IMR-90 (cell line): ENCODE measurements around the gene ABCA2. TPM values are rescaled to one million over a fixed set of nuclear protein-coding genes. Genes with fewer than 3 reads are reported as not detected.

ENCODE experiments used
- ATAC-seq: fragments of 200-7000 bp; cut with Tn5 transposase; 2 replicates; pipeline ENCODE4 v1.9.1; 2020; ENCODE audit warnings: low read depth, mild to moderate bottlenecking, moderate library complexity
- BruUV-seq: library from RNA; stranded (reverse); fragments of 400-500 nt; replicated peaks from 2 replicates; lab custom pipeline; 2021; lab: Mats Ljungman, UMichigan
- CTCF ChIA-PET: fragments of 300-600 bp; formaldehyde crosslinking; extraction: SDS; loops from one replicate; lab custom pipeline; 2021; ENCODE audit warnings: antibody characterized with exemption; lab: Yijun Ruan, JAX
- POLR2A ChIA-PET: fragments of 300-600 bp; sonication (Branson Sonifier 250); formaldehyde crosslinking; loops from one replicate; lab custom pipeline; 2022; ENCODE audit warnings: antibody characterized with exemption; ENCODE audit not compliant: unreplicated experiment; lab: Charles Lee
- DNase-seq: peaks from one replicate; pipeline ENCODE4 v3.0.0; 2013
- H2AFZ ChIP-seq: replicated peaks from 2 replicates; pipeline ENCODE3; 2013; ENCODE audit warnings: low read length, mild to moderate bottlenecking; ENCODE audit not compliant: poor library complexity
- H2AK5ac ChIP-seq: 2 replicates; pipeline ENCODE4 v1.6.1; 2013; ENCODE audit warnings: low read depth, low read length, inconsistent platforms
- H2AK9ac ChIP-seq: replicated peaks from 2 replicates; pipeline ENCODE3; 2013; ENCODE audit warnings: mild to moderate bottlenecking, low read depth, low read length, moderate library complexity; ENCODE audit not compliant: poor library complexity
- H2BK120ac ChIP-seq: 2 replicates; pipeline ENCODE4 v1.6.1; 2013; ENCODE audit warnings: low read depth, low read length, inconsistent platforms
- H2BK15ac ChIP-seq: 3 replicates; pipeline ENCODE4 v1.6.1; 2013; ENCODE audit warnings: low read depth, low read length, inconsistent platforms
- H2BK20ac ChIP-seq: 2 replicates; pipeline ENCODE4 v1.6.1; 2013; ENCODE audit warnings: low read depth, mild to moderate bottlenecking, inconsistent platforms, low read length, moderate library complexity
- H2BK5ac ChIP-seq: 2 replicates; pipeline ENCODE4 v1.6.1; 2013; ENCODE audit warnings: mild to moderate bottlenecking, low read depth, low read length, inconsistent platforms; ENCODE audit not compliant: poor library complexity, severe bottlenecking
- H3K14ac ChIP-seq: replicated peaks from 2 replicates; pipeline ENCODE4 v1.6.1; 2013; ENCODE audit warnings: low read depth, low read length, inconsistent platforms
- H3K18ac ChIP-seq: 2 replicates; pipeline ENCODE4 v1.6.1; 2013; ENCODE audit warnings: low read depth, low read length, control low read depth
- H3K23ac ChIP-seq: 2 replicates; pipeline ENCODE4 v1.6.1; 2013; ENCODE audit warnings: low read depth, low read length, inconsistent platforms
- H3K27ac ChIP-seq: 2 replicates; pipeline ENCODE4 v1.5.1; 2013; ENCODE audit warnings: mild to moderate bottlenecking, control low read depth, low read length; ENCODE audit not compliant: insufficient read depth
- H3K27me3 ChIP-seq: 2 replicates; pipeline ENCODE4 v1.6.1; 2013; ENCODE audit warnings: low read length; ENCODE audit not compliant: control insufficient read depth, insufficient read depth
- H3K36me3 ChIP-seq: 2 replicates; pipeline ENCODE4 v1.6.1; 2013; ENCODE audit warnings: low read length, mixed read lengths; ENCODE audit not compliant: control insufficient read depth, insufficient read depth
- H3K4ac ChIP-seq: 2 replicates; pipeline ENCODE4 v1.6.1; 2013; ENCODE audit warnings: low read depth, low read length, inconsistent platforms
- H3K4me1 ChIP-seq: 2 replicates; pipeline ENCODE4 v1.6.1; 2013; ENCODE audit warnings: low read length, mixed read lengths; ENCODE audit not compliant: control insufficient read depth, insufficient read depth
- H3K4me2 ChIP-seq: 2 replicates; pipeline ENCODE4 v1.6.1; 2013; ENCODE audit warnings: low read depth, mild to moderate bottlenecking, control low read depth, low read length, moderate library complexity
- H3K4me3 ChIP-seq: 2 replicates; pipeline ENCODE4 v1.5.1; 2013; ENCODE audit warnings: low read depth, mild to moderate bottlenecking, control low read depth, low read length, moderate library complexity; ENCODE audit not compliant: insufficient read depth
- H3K56ac ChIP-seq: 2 replicates; pipeline ENCODE4 v1.6.1; 2013; ENCODE audit warnings: low read length, inconsistent platforms; ENCODE audit not compliant: insufficient read depth; ENCODE audit errors: extremely low read depth
- H3K79me1 ChIP-seq, 2 experiments: 2 replicates each; pipeline ENCODE4 v1.6.1; 2013; ENCODE audit warnings: low read length in 2 of 2, inconsistent platforms in 1 of 2, low read depth in 1 of 2
- H3K9ac ChIP-seq: 2 replicates; pipeline ENCODE4 v1.6.1; 2013; ENCODE audit warnings: low read depth, low read length, control low read depth
- H3K9me1 ChIP-seq: 2 replicates; pipeline ENCODE4 v1.6.1; 2013; ENCODE audit warnings: low read length, inconsistent platforms; ENCODE audit not compliant: insufficient read depth
- H3K9me3 ChIP-seq: 2 replicates; pipeline ENCODE4 v1.6.1; 2013; ENCODE audit warnings: low read length; ENCODE audit not compliant: control insufficient read depth, insufficient read depth
- H4K20me1 ChIP-seq: 2 replicates; pipeline ENCODE4 v1.6.1; 2013; ENCODE audit warnings: low read length, inconsistent platforms; ENCODE audit not compliant: insufficient read depth
- H4K5ac ChIP-seq: 2 replicates; pipeline ENCODE4 v1.6.1; 2013; ENCODE audit warnings: mild to moderate bottlenecking, low read depth, low read length, control low read depth
- H4K8ac ChIP-seq, 2 experiments: 2 replicates each; pipeline ENCODE4 v1.6.1; 2013; ENCODE audit warnings: low read depth in 2 of 2, low read length in 2 of 2, control low read depth in 1 of 2, inconsistent platforms in 1 of 2
- H4K91ac ChIP-seq: 2 replicates; pipeline ENCODE4 v1.6.1; 2013; ENCODE audit warnings: low read depth, low read length, inconsistent platforms; ENCODE audit not compliant: insufficient read depth
- CEBPB ChIP-seq: IDR thresholded peaks from 2 replicates; pipeline ENCODE4 v1.6.1; 2012; ENCODE audit warnings: low read depth, low read length, improper control_type of control experiment
- CHD1 ChIP-seq: IDR thresholded peaks from 2 replicates; pipeline ENCODE4 v1.6.1; 2012; ENCODE audit warnings: low read depth, low read length, improper control_type of control experiment
- MAFK ChIP-seq: IDR thresholded peaks from 2 replicates; pipeline ENCODE4 v1.6.1; 2012; ENCODE audit warnings: low read depth, low read length, improper control_type of control experiment
- MXI1 ChIP-seq: IDR thresholded peaks from 2 replicates; pipeline ENCODE4 v1.6.1; 2012; ENCODE audit warnings: low read depth, mild to moderate bottlenecking, low read length, moderate library complexity, borderline replicate concordance
- POLR2A ChIP-seq: IDR thresholded peaks from 2 replicates; pipeline ENCODE4 v1.6.1; 2012; ENCODE audit warnings: mild to moderate bottlenecking, low read depth, low read length
- RFX5 ChIP-seq: IDR thresholded peaks from 2 replicates; pipeline ENCODE4 v1.8.0; 2012; ENCODE audit warnings: low read depth, mild to moderate bottlenecking, low read length, moderate library complexity
- SMC3 ChIP-seq: fragments of 150-350 bp; IDR thresholded peaks from 2 replicates; pipeline ENCODE4 v1.6.1; 2016; ENCODE audit warnings: low read depth, mild to moderate bottlenecking, antibody characterized with exemption, low read length, moderate library complexity
- WGBS, 2 experiments: methylation state at CpG; one replicate each; pipeline versions ENCODE4 v1.1.5 to v1.1.7; 2013; ENCODE audit warnings: missing lambda C conversion rate in 2 of 2; ENCODE audit not compliant: insufficient read length in 1 of 2; ENCODE audit errors: extremely low coverage in 2 of 2; 5-methylcytosine and 5-hydroxymethylcytosine counted together
- dilution Hi-C: fragments of 300-500 bp; cut with HindIII; formaldehyde crosslinking; loops from one replicate; pipeline ENCODE4 v1.14.3; 2018; ENCODE audit warnings: low sequenced_read_pairs; ENCODE audit not compliant: unreplicated experiment
- in situ Hi-C: fragments of 300-500 bp; cut with MboI; formaldehyde crosslinking; loops from 3 replicates; pipeline ENCODE4 v1.14.3; 2019; ENCODE audit warnings: low sequenced_read_pairs, inconsistent platforms, mixed read lengths
- intact Hi-C: fragments of 100-400 bp; cut with micrococcal nuclease; formaldehyde crosslinking; loops from 2 replicates; pipeline ENCODE4 v1.10.0; 2022
- polyA plus RNA-seq, 3 experiments: library from polyadenylated mRNA; depleted of rRNA; stranded (reverse); fragments of >200 nt; gene quantifications; 2 replicates each; pipeline ENCODE4 v1.2.3, GENCODE V29; 2012; ENCODE audit warnings: low replicate concordance in 1 of 3
- total RNA-seq: library from RNA; depleted of rRNA; stranded (reverse); fragments of >200 nt; gene quantifications from 2 replicates; pipeline ENCODE4 v1.2.3, GENCODE V29; 2012
- TF ChIP-seq, protein P1 (sequence below): conservative IDR thresholded peaks from 2 replicates; pipeline ENCODE4 v1.5.1; 2012; ENCODE audit warnings: mild to moderate bottlenecking, low read depth, low read length, improper control_type of control experiment

The ABCA2 gene
- total and polyA plus RNA-seq, 2 of the 4 experiments (the other 2 are of a cell fraction) = 3.8 to 46.0 TPM

DNA sequence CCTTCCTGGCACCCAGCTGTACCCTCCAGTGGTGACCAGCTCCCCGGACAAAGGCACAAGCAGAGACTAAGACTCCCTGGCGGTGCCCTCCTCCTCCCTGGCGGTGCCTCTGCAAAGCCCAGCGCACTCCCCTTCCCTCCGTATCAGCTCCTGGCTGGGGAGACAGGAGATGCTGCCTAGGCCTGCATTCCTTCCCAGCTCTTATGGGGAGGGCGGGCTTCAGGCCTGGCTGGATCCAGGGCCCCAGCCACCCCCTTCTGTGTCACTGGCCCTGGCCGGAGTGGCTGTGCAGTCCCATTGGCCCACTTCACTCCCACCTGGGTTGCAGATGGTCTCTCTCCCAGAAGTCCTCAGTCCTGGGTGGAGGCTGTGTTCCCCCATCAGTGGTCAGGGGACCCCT, 69.6 kb downstream of the ABCA2 start:
- peaks cover 2% of the 10 kb centered on the region; the same call in 1 of the 2 replicates for H3K9me1 ChIP-seq
- no peak overlapping the region for H3K14ac ChIP-seq
- H3K9me3 ChIP-seq = peaks cover 3% of the 10 kb centered on the region
- no peak overlapping the region for H2BK15ac ChIP-seq
- 72% methylated on average over 5 of the region's 7 CpGs; no CpG with 5 or more reads in 1 of the 2 experiments for WGBS, 2 experiments
- H2BK20ac ChIP-seq = no peak overlapping the region
- no peak overlapping the region for H4K8ac ChIP-seq
- no peak overlapping the region for H2BK5ac ChIP-seq
- H3K23ac ChIP-seq = no peak overlapping the region
- intact Hi-C loops (no loop called here), in situ Hi-C loops (no loop called here), dilution Hi-C loops (no loop called here)
- ChIA-PET CTCF (no interaction called here), POLR2A (no interaction called here)
- no peak overlapping the region for H2BK120ac ChIP-seq
- ATAC-seq (no peak), DNase-seq (no peak)
- no peak overlapping the region for H3K27ac ChIP-seq
- no peak overlapping the region for H3K56ac ChIP-seq
- H4K91ac ChIP-seq = no peak overlapping the region
- H3K9ac ChIP-seq = no peak overlapping the region
- no peak overlapping the region for H4K5ac ChIP-seq
- H3K4ac ChIP-seq = no peak overlapping the region
- TF ChIP-seq SMC3 (no peak), CHD1 (no peak), POLR2A (no peak), MXI1 (no peak), CEBPB (no peak), RFX5 (no peak), MAFK (no peak)
- TF ChIP-seq, protein P1, sequence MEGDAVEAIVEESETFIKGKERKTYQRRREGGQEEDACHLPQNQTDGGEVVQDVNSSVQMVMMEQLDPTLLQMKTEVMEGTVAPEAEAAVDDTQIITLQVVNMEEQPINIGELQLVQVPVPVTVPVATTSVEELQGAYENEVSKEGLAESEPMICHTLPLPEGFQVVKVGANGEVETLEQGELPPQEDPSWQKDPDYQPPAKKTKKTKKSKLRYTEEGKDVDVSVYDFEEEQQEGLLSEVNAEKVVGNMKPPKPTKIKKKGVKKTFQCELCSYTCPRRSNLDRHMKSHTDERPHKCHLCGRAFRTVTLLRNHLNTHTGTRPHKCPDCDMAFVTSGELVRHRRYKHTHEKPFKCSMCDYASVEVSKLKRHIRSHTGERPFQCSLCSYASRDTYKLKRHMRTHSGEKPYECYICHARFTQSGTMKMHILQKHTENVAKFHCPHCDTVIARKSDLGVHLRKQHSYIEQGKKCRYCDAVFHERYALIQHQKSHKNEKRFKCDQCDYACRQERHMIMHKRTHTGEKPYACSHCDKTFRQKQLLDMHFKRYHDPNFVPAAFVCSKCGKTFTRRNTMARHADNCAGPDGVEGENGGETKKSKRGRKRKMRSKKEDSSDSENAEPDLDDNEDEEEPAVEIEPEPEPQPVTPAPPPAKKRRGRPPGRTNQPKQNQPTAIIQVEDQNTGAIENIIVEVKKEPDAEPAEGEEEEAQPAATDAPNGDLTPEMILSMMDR = no peak
- no peak overlapping the region for H2AK5ac ChIP-seq
- peak overlapping the region; percentile 65 for H2AK9ac ChIP-seq
- H3K79me1 ChIP-seq = no peaks in the 10 kb centered on the region
- BruUV-seq = no TSS peak
- H3K36me3 ChIP-seq = no peaks in the 10 kb centered on the region
- no peak overlapping the region for H3K4me3 ChIP-seq
- H3K4me2 ChIP-seq = no peak overlapping the region
- no peaks in the 10 kb centered on the region for H3K4me1 ChIP-seq
- no peak overlapping the region for H3K18ac ChIP-seq
- H4K20me1 ChIP-seq = no peaks in the 10 kb centered on the region
- peaks cover 27% of the 10 kb centered on the region for H3K27me3 ChIP-seq
- no peak overlapping the region for H2AFZ ChIP-seq
